Osteocyte (in vitro differentiated cells): ENCODE data around the gene GRIN3B. TPM values are rescaled to one million over a fixed set of nuclear protein-coding genes. Genes with fewer than 3 reads are reported as not detected.

Experiments used
- DNase-seq: peaks from one replicate; pipeline ENCODE4 v3.0.0; 2021; ENCODE audit warnings: mixed read lengths; ENCODE audit not compliant: unreplicated experiment; ENCODE audit errors: extremely low spot score
- H3K27ac Mint-ChIP-seq: one replicate; pipeline ENCODE4 v1.8.0; 2021; ENCODE audit warnings: mild to moderate bottlenecking, mixed read lengths; ENCODE audit not compliant: unreplicated experiment
- H3K27me3 Mint-ChIP-seq: one replicate; pipeline ENCODE4 v1.8.0; 2021; ENCODE audit warnings: mixed read lengths; ENCODE audit not compliant: unreplicated experiment
- H3K36me3 Mint-ChIP-seq: one replicate; pipeline ENCODE4 v1.8.0; 2021; ENCODE audit warnings: mixed read lengths; ENCODE audit not compliant: unreplicated experiment
- H3K4me1 Mint-ChIP-seq: one replicate; pipeline ENCODE4 v1.8.0; 2021; ENCODE audit warnings: mixed read lengths; ENCODE audit not compliant: unreplicated experiment
- H3K4me3 Mint-ChIP-seq: one replicate; pipeline ENCODE4 v1.8.0; 2021; ENCODE audit warnings: mild to moderate bottlenecking, moderate library complexity, mixed read lengths; ENCODE audit not compliant: unreplicated experiment
- H3K9me3 Mint-ChIP-seq: one replicate; pipeline ENCODE4 v1.8.0; 2021; ENCODE audit warnings: mixed read lengths; ENCODE audit not compliant: unreplicated experiment
- CTCF ChIP-seq: fragments of 200-600 bp; sonication (generic); IDR thresholded peaks from 2 replicates; pipeline ENCODE4 v1.5.0; 2021; ENCODE audit warnings: antibody characterized with exemption, mild to moderate bottlenecking, moderate library complexity
- total RNA-seq: library from RNA; stranded (reverse); gene quantifications from 2 replicates; pipeline ENCODE4 v1.2.1, GENCODE V29; 2021

The GRIN3B gene
- total RNA-seq, 1 donor from 2014 or later = 0.46 TPM

GRCh38 chr19:1009041-1009980, 9.1 kb downstream of the GRIN3B start:
- Mint-ChIP-seq H3K27me3 (no peaks in the 10 kb centered on the region), H3K9me3 (no peaks in the 10 kb centered on the region), H3K4me3 (no peak overlapping the region), H3K4me1 (no peaks in the 10 kb centered on the region), H3K36me3 (peaks cover 6% of the 10 kb centered on the region), H3K27ac (no peak overlapping the region)
- no peak for DNase-seq
- no peak for TF ChIP-seq CTCF

DNA sequence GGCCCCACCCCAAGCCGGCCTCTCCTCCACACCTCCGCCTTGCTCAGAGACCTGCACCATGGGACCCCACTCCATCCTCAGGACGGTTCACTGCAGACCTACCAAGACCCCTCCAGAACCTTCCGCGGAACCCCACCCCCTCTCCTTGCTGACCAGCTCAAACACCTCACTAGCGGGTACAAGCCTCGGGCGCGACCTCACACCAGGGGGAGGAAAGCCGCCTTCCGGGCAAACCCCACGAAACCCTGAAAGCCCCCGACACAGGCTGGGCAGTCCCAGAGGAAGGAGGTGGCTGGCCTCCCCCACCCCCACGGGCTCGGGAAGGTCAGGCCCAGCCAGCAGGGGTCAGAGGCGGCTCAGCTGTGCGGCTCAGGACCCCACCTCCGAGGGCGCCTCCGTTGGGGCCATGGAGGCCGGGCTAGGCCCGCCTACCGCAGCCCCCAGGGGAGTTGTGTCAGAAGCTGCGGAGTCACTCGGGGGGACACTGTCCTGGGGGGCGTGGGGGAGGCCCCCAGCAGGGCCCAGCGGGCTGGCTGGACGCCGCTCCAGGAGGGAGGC, 9.8 kb downstream of the GRIN3B start:
- Mint-ChIP-seq H3K27me3 (no peaks in the 10 kb centered on the region), H3K4me3 (no peak overlapping the region), H3K9me3 (no peaks in the 10 kb centered on the region), H3K4me1 (no peaks in the 10 kb centered on the region), H3K27ac (no peak overlapping the region), H3K36me3 (peaks cover 6% of the 10 kb centered on the region)
- no peak for TF ChIP-seq CTCF
- DNase-seq = no peak

DNA sequence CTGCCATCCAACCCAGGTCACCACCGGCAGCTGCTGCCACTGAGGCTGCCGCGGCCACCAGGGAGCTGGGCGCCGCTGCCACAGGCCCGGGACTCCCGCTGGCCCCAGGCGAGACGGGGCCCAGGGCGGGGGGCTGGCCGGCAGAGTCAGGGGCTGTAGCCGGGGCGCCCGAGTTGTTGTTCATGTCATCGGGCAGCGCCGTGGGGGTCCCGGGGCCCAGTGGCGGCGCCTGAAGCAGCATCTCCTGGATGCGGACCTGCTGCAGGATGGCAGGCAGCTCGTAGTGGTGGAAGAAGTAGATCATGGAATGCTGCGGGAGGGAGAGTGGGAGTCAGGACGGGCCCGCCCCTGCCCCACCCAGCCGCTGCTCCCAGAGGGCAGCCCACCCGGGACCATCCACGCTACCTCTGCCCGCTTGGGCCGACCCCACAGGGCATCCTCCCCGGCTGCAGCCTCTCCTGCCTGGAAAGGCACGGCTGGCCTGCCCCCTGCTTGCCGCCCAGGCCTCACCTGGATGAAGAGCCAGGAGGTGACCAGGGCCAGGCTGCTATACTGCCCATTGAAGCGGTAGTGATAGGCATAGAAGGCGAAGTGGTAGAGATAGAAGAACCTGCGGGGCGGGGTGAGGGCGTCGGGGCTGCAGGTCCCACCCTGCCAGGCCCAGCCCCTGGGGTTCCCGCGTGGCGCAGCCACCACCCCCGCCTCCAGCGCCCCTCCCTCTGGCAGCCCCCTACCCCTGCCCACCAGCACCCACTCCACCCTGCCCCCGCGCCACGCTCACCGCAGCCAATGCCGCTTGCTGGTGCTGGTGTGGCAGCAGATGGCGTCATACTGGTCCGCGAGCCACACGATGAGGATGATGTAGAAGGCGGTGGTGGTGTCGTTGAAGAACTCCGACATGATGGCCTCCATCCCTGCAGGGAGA, 10.6 kb downstream of the GRIN3B start:
- Mint-ChIP-seq H3K4me3 (no peak overlapping the region), H3K4me1 (peaks cover 5% of the 10 kb centered on the region), H3K9me3 (no peaks in the 10 kb centered on the region), H3K27ac (no peak overlapping the region), H3K27me3 (no peaks in the 10 kb centered on the region), H3K36me3 (peaks cover 6% of the 10 kb centered on the region)
- no peak for TF ChIP-seq CTCF
- DNase-seq = no peak

GRCh38 chr19:1011831-1012333, 11.7 kb downstream of the GRIN3B start:
- Mint-ChIP-seq H3K4me3 (no peak overlapping the region), H3K27me3 (no peaks in the 10 kb centered on the region), H3K36me3 (peaks cover 6% of the 10 kb centered on the region), H3K9me3 (no peaks in the 10 kb centered on the region), H3K27ac (no peak overlapping the region), H3K4me1 (peaks cover 13% of the 10 kb centered on the region)
- DNase-seq = no peak
- TF ChIP-seq CTCF = no peak
